ENCODE results near the gene TIMP1.

Gene TIMP1

GRCh38 chrX:47540754-47541538 lies 41.3 kb upstream of the TIMP1 start:
- no peak overlapping the region for H3K4me3 ChIP-seq (ENCODE audit: low read depth, low read length)
- no peak overlapping the region for H3K27ac ChIP-seq (ENCODE audit: extremely low read depth, low read depth, low read length)
- no peaks in the 10 kb centered on the region for H3K9me3 ChIP-seq (ENCODE audit: control insufficient read depth, insufficient read depth, low read depth, low read length)
- H3K36me3 ChIP-seq (ENCODE audit: control insufficient read depth in 2 of 2, insufficient read depth in 1 of 2, low read length in 2 of 2), result no peaks in the 10 kb centered on the region
- no peaks in the 10 kb centered on the region for H3K4me1 ChIP-seq (ENCODE audit: control insufficient read depth, insufficient read depth, low read length)
- POLR2A ChIA-PET, result interaction anchor here (1.3 kb wide), 2 partner anchors 15 to 109 kb away, joined by 5 read pairs; partner anchors contain the start of gene ELK1
- CTCF ChIA-PET, result interaction anchor here (0.5 to 5.3 kb wide), 16 partner anchors 9 to 1254 kb away, joined by 3 to 25 read pairs (median 4); partner anchors contain the start of gene TIMP1
- TF ChIP-seq ZNF513 (tag by site-specific recombination; IDR thresholded peaks at IDR 0.05) (no peak), SP7 (tag by site-specific recombination; IDR thresholded peaks at IDR 0.05) (0 out of 2 replicates have a peak, but pooled peaks have one; percentile 14), CTCF (tag by site-specific recombination; IDR thresholded peaks at IDR 0.05) (peak; percentile 59), ZNF561 (tag by site-specific recombination; IDR thresholded peaks at IDR 0.05; ENCODE audit: borderline replicate concordance) (0 out of 2 replicates have a peak, but pooled peaks have one; percentile 49), ZNF580 (tag by site-specific recombination; IDR thresholded peaks at IDR 0.05) (no peak), WT1 (tag by site-specific recombination; IDR thresholded peaks at IDR 0.05) (no peak), ZNF274 (IDR thresholded peaks at IDR 0.05; ENCODE audit: low read length) (no peak), ZNF274 (tag by site-specific recombination; IDR thresholded peaks at IDR 0.05; ENCODE audit: borderline replicate concordance) (no peak), ZNF747 (tag by site-specific recombination; IDR thresholded peaks at IDR 0.05) (no peak), FEZF1 (tag by site-specific recombination; IDR thresholded peaks at IDR 0.05) (peak; percentile 21; the same call in 1 of the 2 replicates), SP2 (tag by site-specific recombination; IDR thresholded peaks at IDR 0.05) (0 out of 2 replicates have a peak, but pooled peaks have one; percentile 14), PRDM1 (tag by site-specific recombination; IDR thresholded peaks at IDR 0.05) (no peak), ZFHX2 (tag by site-specific recombination; conservative IDR thresholded peaks at IDR 0.05) (peak; percentile 24; the same call in 1 of the 2 replicates), ZNF140 (tag by site-specific recombination; IDR thresholded peaks at IDR 0.05) (no peak), ZFP37 (tag by site-specific recombination; IDR thresholded peaks at IDR 0.05) (no peak), ZNF530 (tag by site-specific recombination; IDR thresholded peaks at IDR 0.05; ENCODE audit: low read depth) (no peak), EGR2 (tag by site-specific recombination; IDR thresholded peaks at IDR 0.05; ENCODE audit: low read depth) (peak; percentile 41), ZNF830 (tag by site-specific recombination; IDR thresholded peaks at IDR 0.05; ENCODE audit: low read depth) (no peak), ZNF654 (tag by site-specific recombination; IDR thresholded peaks at IDR 0.05; ENCODE audit: low read depth) (peak; percentile 61), IKZF3 (tag by site-specific recombination; IDR thresholded peaks at IDR 0.05) (peak; percentile 93), ZNF585B (tag by site-specific recombination; IDR thresholded peaks at IDR 0.05) (no peak), ZNF362 (tag by site-specific recombination; IDR thresholded peaks at IDR 0.05) (no peak), ZNF837 (tag by site-specific recombination; IDR thresholded peaks at IDR 0.05) (no peak), ZBTB17 (tag by site-specific recombination; IDR thresholded peaks at IDR 0.05) (peak; percentile 26; the same call in 1 of the 2 replicates), KLF10 (tag by site-specific recombination; IDR thresholded peaks at IDR 0.05) (peak; percentile 62), HIC1 (tag by site-specific recombination; IDR thresholded peaks at IDR 0.05) (no peak), PRDM10 (tag by site-specific recombination; IDR thresholded peaks at IDR 0.05) (no peak), ZNF792 (tag by site-specific recombination; IDR thresholded peaks at IDR 0.05) (no peak)
